NT2/D1 (cell line): ENCODE data around the gene FBXW7.

Experiments used
- SUZ12 ChIP-seq: IDR thresholded peaks from 2 replicates; pipeline ENCODE4 v1.6.1; 2011; ENCODE audit not compliant: insufficient read length, insufficient read depth; ENCODE audit errors: extremely low read depth
- YY1 ChIP-seq: IDR thresholded peaks from 2 replicates; pipeline ENCODE4 v1.6.1; 2011; ENCODE audit not compliant: insufficient read length, insufficient read depth

DNA sequence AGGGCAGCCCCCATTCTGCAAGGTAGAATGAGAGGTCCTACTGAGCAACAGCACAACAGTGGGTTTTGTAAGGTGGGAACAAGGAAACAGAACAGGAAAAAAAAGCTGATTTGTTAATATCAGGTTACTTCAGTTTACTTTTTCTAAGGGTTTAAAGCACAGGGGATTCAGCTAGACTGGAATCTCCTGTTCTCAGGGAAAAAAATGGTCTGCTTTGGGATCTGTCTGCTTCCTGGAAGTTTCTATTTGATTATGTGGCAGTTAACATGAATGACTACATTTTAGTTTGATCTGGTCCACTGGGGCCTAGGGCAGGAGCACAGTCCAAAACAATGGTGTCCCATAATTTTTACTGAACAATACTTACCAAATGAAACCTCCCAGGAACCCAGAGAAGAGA, 104.6 kb downstream of the FBXW7 start:
- TF ChIP-seq YY1 (no peak), SUZ12 (no peak)
